ENCODE data around the gene CLASP1. TPM values are rescaled to one million over a fixed set of nuclear protein-coding genes. Genes with fewer than 3 reads are reported as not detected.
"Not testable (repeated sequence)": the region's sequence is repeated elsewhere in the genome, so short reads cannot be mapped to it uniquely, and the experiment has no call there.

Gene CLASP1
- polyA plus RNA-seq, 1 donor (not counting 4 experiments of a cell fraction or from before 2014, with no cell fraction given), result 16.7 TPM

GRCh38 chr2:121333834-121334558 lies 315.3 kb downstream of the CLASP1 start:
- H3K9me1 ChIP-seq (ENCODE audit: control insufficient read depth, extremely low read depth, insufficient read depth, low read length), result peaks cover 2% of the 10 kb centered on the region
- no peak overlapping the region for H2AFZ ChIP-seq (ENCODE audit: control insufficient read depth, low read length)
- no peaks in the 10 kb centered on the region for H3K79me2 ChIP-seq (ENCODE audit: control insufficient read depth, insufficient read depth, low read length)
- no peak overlapping the region for H3K4me2 ChIP-seq (ENCODE audit: control insufficient read depth, extremely low read depth, insufficient read depth, low read depth, low read length)
- H4K20me1 ChIP-seq (ENCODE audit: control insufficient read depth, extremely low read depth, insufficient read depth, low read length), result no peaks in the 10 kb centered on the region
- no peak overlapping the region for H3K4me3 ChIP-seq (ENCODE audit: control insufficient read depth in 2 of 3, extremely low read depth in 1 of 3, insufficient read depth in 2 of 3, low read depth in 1 of 3, low read length in 3 of 3)
- H3K9me3 ChIP-seq (ENCODE audit: control insufficient read depth, low read depth, low read length), result no peaks in the 10 kb centered on the region
- H3K27me3 ChIP-seq (ENCODE audit: control insufficient read depth, extremely low read depth, insufficient read depth, low read length), result no peaks in the 10 kb centered on the region
- no peak overlapping the region for H3K9ac ChIP-seq (ENCODE audit: control insufficient read depth, extremely low read depth, insufficient read depth, low read length)
- H3K27ac ChIP-seq (ENCODE audit: control insufficient read depth, insufficient read depth, low read length), result no peak overlapping the region
- FAIRE-seq (no peak), DNase-seq (ENCODE audit: low read depth, low spot score) (no peak)
- H3K36me3 ChIP-seq (ENCODE audit: control insufficient read depth in 2 of 2, extremely low read depth in 1 of 2, insufficient read depth in 2 of 2, low read length in 2 of 2), result peaks cover under 1 to 1% of the 10 kb centered on the region in 2 experiments
- peaks cover 10% of the 10 kb centered on the region for H3K4me1 ChIP-seq (ENCODE audit: control insufficient read depth, extremely low read depth, insufficient read depth, low read length)
- dilution Hi-C loops (cut with MboI; ENCODE audit: extremely low pct_ligation_motif_present, low sequenced_read_pairs), result no loop called here
- TF ChIP-seq EZH2 (IDR thresholded peaks at IDR 0.05; ENCODE audit: low read length) (no peak), CTCF (optimal IDR thresholded peaks at IDR 0.05 in 1 of 3, IDR thresholded peaks at IDR 0.05 in 1 of 3, conservative IDR thresholded peaks at IDR 0.05 in 1 of 3; ENCODE audit: extremely low read depth in 1 of 3, insufficient read depth in 2 of 3, low read length in 3 of 3) (no peak)

- H3K27ac ChIP-seq (ENCODE audit: control insufficient read depth, insufficient read depth, low read length), result no peak overlapping the region
- dilution Hi-C loops (cut with MboI; ENCODE audit: extremely low pct_ligation_motif_present, low sequenced_read_pairs), result no loop called here
- TF ChIP-seq CTCF (optimal IDR thresholded peaks at IDR 0.05 in 1 of 3, IDR thresholded peaks at IDR 0.05 in 1 of 3, conservative IDR thresholded peaks at IDR 0.05 in 1 of 3; ENCODE audit: extremely low read depth in 1 of 3, insufficient read depth in 2 of 3, low read length in 3 of 3) (no peak), EZH2 (IDR thresholded peaks at IDR 0.05; ENCODE audit: low read length) (no peak)
- H3K4me3 ChIP-seq (ENCODE audit: control insufficient read depth in 2 of 3, extremely low read depth in 1 of 3, insufficient read depth in 2 of 3, low read depth in 1 of 3, low read length in 3 of 3), result no peak overlapping the region
- no peaks in the 10 kb centered on the region for H3K36me3 ChIP-seq (ENCODE audit: control insufficient read depth in 2 of 2, extremely low read depth in 1 of 2, insufficient read depth in 2 of 2, low read length in 2 of 2)
- H3K27me3 ChIP-seq (ENCODE audit: control insufficient read depth, extremely low read depth, insufficient read depth, low read length), result no peaks in the 10 kb centered on the region
- peaks cover 2% of the 10 kb centered on the region for H3K9me1 ChIP-seq (ENCODE audit: control insufficient read depth, extremely low read depth, insufficient read depth, low read length)
- no peaks in the 10 kb centered on the region for H4K20me1 ChIP-seq (ENCODE audit: control insufficient read depth, extremely low read depth, insufficient read depth, low read length)
- no peak overlapping the region for H3K4me2 ChIP-seq (ENCODE audit: control insufficient read depth, extremely low read depth, insufficient read depth, low read depth, low read length)
- no peak for FAIRE-seq
- DNase-seq (ENCODE audit: low read depth, low spot score), result no peak
- H3K4me1 ChIP-seq (ENCODE audit: control insufficient read depth, extremely low read depth, insufficient read depth, low read length), result peaks cover 10% of the 10 kb centered on the region
- no peaks in the 10 kb centered on the region for H3K9me3 ChIP-seq (ENCODE audit: control insufficient read depth, low read depth, low read length)
- no peak overlapping the region for H3K9ac ChIP-seq (ENCODE audit: control insufficient read depth, extremely low read depth, insufficient read depth, low read length)
- H3K79me2 ChIP-seq (ENCODE audit: control insufficient read depth, insufficient read depth, low read length), result no peaks in the 10 kb centered on the region
- no peak overlapping the region for H2AFZ ChIP-seq (ENCODE audit: control insufficient read depth, low read length)
These were observed 316.0 kb downstream of the CLASP1 start for GRCh38 chr2:121333231-121333630.

- H3K9ac ChIP-seq (ENCODE audit: control insufficient read depth, extremely low read depth, insufficient read depth, low read length); H4K20me1 ChIP-seq (ENCODE audit: control insufficient read depth, extremely low read depth, insufficient read depth, low read length); FAIRE-seq; H3K27ac ChIP-seq (ENCODE audit: control insufficient read depth, insufficient read depth, low read length); H3K4me2 ChIP-seq (ENCODE audit: control insufficient read depth, extremely low read depth, insufficient read depth, low read depth, low read length); H3K9me3 ChIP-seq (ENCODE audit: control insufficient read depth, low read depth, low read length); H3K27me3 ChIP-seq (ENCODE audit: control insufficient read depth, extremely low read depth, insufficient read depth, low read length); H3K9me1 ChIP-seq (ENCODE audit: control insufficient read depth, extremely low read depth, insufficient read depth, low read length); dilution Hi-C loops (cut with MboI; ENCODE audit: extremely low pct_ligation_motif_present, low sequenced_read_pairs); H2AFZ ChIP-seq (ENCODE audit: control insufficient read depth, low read length); H3K4me3 ChIP-seq (ENCODE audit: control insufficient read depth in 2 of 3, extremely low read depth in 1 of 3, insufficient read depth in 2 of 3, low read depth in 1 of 3, low read length in 3 of 3); DNase-seq (ENCODE audit: low read depth, low spot score); H3K4me1 ChIP-seq (ENCODE audit: control insufficient read depth, extremely low read depth, insufficient read depth, low read length); H3K79me2 ChIP-seq (ENCODE audit: control insufficient read depth, insufficient read depth, low read length); H3K36me3 ChIP-seq (ENCODE audit: control insufficient read depth in 2 of 2, extremely low read depth in 1 of 2, insufficient read depth in 2 of 2, low read length in 2 of 2): not testable (repeated sequence)
These were observed 317.9 kb downstream of the CLASP1 start for GRCh38 chr2:121331324-121331723.

Measured in keratinocyte (primary cell).